Trophoblast cell (in vitro differentiated cells and primary cell): Measurements from ENCODE around the gene MMP17.

ENCODE experiments used
- DNase-seq, 2 donors: peaks; one replicate each; pipeline ENCODE4 v3.0.0-alpha.2; 2016
- H2AFZ ChIP-seq: 2 replicates; pipeline ENCODE4 v1.6.1; 2013; ENCODE audit warnings: low read length, moderate library complexity, mild to moderate bottlenecking; ENCODE audit not compliant: insufficient read depth, poor library complexity
- H2AK5ac ChIP-seq: 2 replicates; pipeline ENCODE4 v1.6.1; 2013; ENCODE audit warnings: mild to moderate bottlenecking, low read length
- H2BK120ac ChIP-seq: 2 replicates; pipeline ENCODE4 v1.6.1; 2013; ENCODE audit warnings: low read length, mild to moderate bottlenecking, moderate library complexity; ENCODE audit not compliant: insufficient read depth, poor library complexity
- H2BK12ac ChIP-seq: 2 replicates; pipeline ENCODE4 v1.6.1; 2013; ENCODE audit warnings: mild to moderate bottlenecking, low read length, moderate library complexity
- H2BK5ac ChIP-seq: 2 replicates; pipeline ENCODE4 v1.6.1; 2013; ENCODE audit warnings: low read length, low read depth, moderate library complexity, mild to moderate bottlenecking; ENCODE audit not compliant: poor library complexity
- H3K14ac ChIP-seq: 2 replicates; pipeline ENCODE4 v1.6.1; 2013; ENCODE audit warnings: mild to moderate bottlenecking, low read length
- H3K18ac ChIP-seq: 2 replicates; pipeline ENCODE4 v1.6.1; 2013; ENCODE audit warnings: mild to moderate bottlenecking, low read length
- H3K23ac ChIP-seq: 2 replicates; pipeline ENCODE4 v1.6.1; 2013; ENCODE audit warnings: low read length
- H3K27ac ChIP-seq: 2 replicates; pipeline ENCODE4 v1.5.1; 2013; ENCODE audit warnings: low read depth, mild to moderate bottlenecking, inconsistent platforms, low read length, moderate library complexity
- H3K27me3 ChIP-seq: 2 replicates; pipeline ENCODE4 v1.6.1; 2013; ENCODE audit warnings: inconsistent platforms, mild to moderate bottlenecking, low read length, moderate library complexity; ENCODE audit not compliant: insufficient read depth
- H3K36me3 ChIP-seq, 2 experiments: 1 replicate in 1 of 2; 2 replicates in 1 of 2; pipeline ENCODE4 v1.6.1; 2013; ENCODE audit warnings: low read length in 2 of 2, mild to moderate bottlenecking in 2 of 2, moderate library complexity in 1 of 2; ENCODE audit not compliant: insufficient read depth in 2 of 2, control insufficient read depth in 1 of 2
- H3K4ac ChIP-seq: 2 replicates; pipeline ENCODE4 v1.6.1; 2013; ENCODE audit warnings: low read depth, mild to moderate bottlenecking, low read length, moderate library complexity
- H3K4me1 ChIP-seq, 2 experiments: 1 replicate in 1 of 2; 2 replicates in 1 of 2; pipeline ENCODE4 v1.6.1; 2013; ENCODE audit warnings: low read length in 2 of 2, mild to moderate bottlenecking in 2 of 2, moderate library complexity in 1 of 2; ENCODE audit not compliant: insufficient read depth in 2 of 2, control insufficient read depth in 1 of 2
- H3K4me2 ChIP-seq: 2 replicates; pipeline ENCODE4 v1.6.1; 2013; ENCODE audit warnings: inconsistent platforms, mild to moderate bottlenecking, low read length, moderate library complexity
- H3K4me3 ChIP-seq: 2 replicates; pipeline ENCODE4 v1.5.1; 2013; ENCODE audit warnings: mild to moderate bottlenecking, low read depth, low read length, inconsistent platforms
- H3K79me1 ChIP-seq: one replicate; pipeline ENCODE4 v1.6.1; 2013; ENCODE audit warnings: low read length
- H3K79me2 ChIP-seq: 2 replicates; pipeline ENCODE4 v1.6.1; 2013; ENCODE audit warnings: low read length, mild to moderate bottlenecking; ENCODE audit not compliant: control insufficient read depth, insufficient read depth, poor library complexity
- H3K9ac ChIP-seq: 2 replicates; pipeline ENCODE4 v1.6.1; 2013; ENCODE audit warnings: mild to moderate bottlenecking, low read length
- H3K9me3 ChIP-seq: 2 replicates; pipeline ENCODE4 v1.6.1; 2013; ENCODE audit warnings: low read depth, mild to moderate bottlenecking, control low read depth, inconsistent platforms, low read length; ENCODE audit not compliant: insufficient read depth
- H4K12ac ChIP-seq: 2 replicates; pipeline ENCODE4 v1.6.1; 2013; ENCODE audit warnings: low read depth, mild to moderate bottlenecking, low read length, moderate library complexity
- H4K8ac ChIP-seq: 2 replicates; pipeline ENCODE4 v1.6.1; 2013; ENCODE audit warnings: low read depth, mild to moderate bottlenecking, low read length, moderate library complexity
- H4K91ac ChIP-seq: one replicate; pipeline ENCODE4 v1.6.1; 2013; ENCODE audit warnings: low read depth, mild to moderate bottlenecking, low read length, moderate library complexity
- WGBS: extraction: QIAGEN DNeasy Blood & Tissue Kit; methylation state at CpG from one replicate; pipeline ENCODE4 v1.1.7; 2013; ENCODE audit warnings: missing lambda C conversion rate; ENCODE audit not compliant: insufficient read length, insufficient coverage; ENCODE audit errors: extremely low coverage; 5-methylcytosine and 5-hydroxymethylcytosine counted together

MMP17 gene

DNA sequence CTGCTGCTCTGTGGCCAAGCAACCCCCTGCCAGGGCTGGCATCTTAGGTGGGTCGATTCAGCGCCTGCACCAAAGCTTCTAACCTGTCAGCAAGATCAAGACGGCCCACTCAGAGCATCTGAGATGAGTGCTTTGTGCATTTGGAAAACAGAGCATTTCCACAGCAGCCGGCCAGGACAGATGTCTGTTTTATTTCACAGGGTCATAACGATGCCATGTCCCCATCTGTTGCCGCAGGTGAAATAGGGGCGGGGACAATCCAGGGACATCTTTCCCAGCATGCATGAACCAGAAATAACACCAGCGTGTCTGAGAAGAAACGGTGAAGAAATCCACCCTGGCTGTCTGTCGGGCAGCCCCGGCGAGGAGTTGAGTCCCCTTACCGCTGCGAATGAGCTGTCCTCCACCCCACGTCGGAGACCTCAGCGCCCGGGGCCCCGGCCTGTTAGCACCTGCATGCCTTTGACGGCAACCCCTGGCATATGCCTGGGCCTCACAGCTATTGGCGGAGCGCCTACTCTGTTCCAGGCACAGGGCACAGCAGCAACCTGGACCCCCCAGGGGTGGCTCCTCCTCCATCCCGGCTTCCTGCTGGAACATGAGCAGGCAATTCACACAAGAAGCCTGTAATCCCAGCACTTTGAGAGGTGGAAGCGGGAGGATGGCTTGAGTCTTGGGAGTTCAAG is 35.7 kb downstream of the MMP17 start:
- Histone ChIP-seq H3K23ac (no peak overlapping the region), H3K4me1 (peaks cover 30 to 35% of the 10 kb centered on the region in 2 experiments), H2BK120ac (peak overlapping the region; percentile 90), H3K27me3 (no peaks in the 10 kb centered on the region), H4K12ac (peak overlapping the region; percentile 43), H3K4me2 (peak overlapping the region; percentile 46), H2BK12ac (peak overlapping the region; percentile 88), H3K9me3 (no peaks in the 10 kb centered on the region), H2AK5ac (peak overlapping the region; percentile 40), H2AFZ (no peak overlapping the region), H3K4ac (peak overlapping the region; percentile 34), H3K14ac (peak overlapping the region; percentile 67), H4K8ac (peak overlapping the region; percentile 55), H3K4me3 (no peak overlapping the region), H3K36me3 (no peaks in the 10 kb centered on the region), H3K79me1 (peaks cover 26% of the 10 kb centered on the region), H2BK5ac (peak overlapping the region; percentile 85), H4K91ac (peak overlapping the region; percentile 94), H3K79me2 (peaks cover 2% of the 10 kb centered on the region), H3K9ac (no peak overlapping the region), H3K18ac (peak overlapping the region; percentile 71), H3K27ac (peak overlapping the region; percentile 92)
- peak; percentile 50 to 56 for DNase-seq
- no CpG with 5 or more reads among the region's 24 CpGs for WGBS

DNA sequence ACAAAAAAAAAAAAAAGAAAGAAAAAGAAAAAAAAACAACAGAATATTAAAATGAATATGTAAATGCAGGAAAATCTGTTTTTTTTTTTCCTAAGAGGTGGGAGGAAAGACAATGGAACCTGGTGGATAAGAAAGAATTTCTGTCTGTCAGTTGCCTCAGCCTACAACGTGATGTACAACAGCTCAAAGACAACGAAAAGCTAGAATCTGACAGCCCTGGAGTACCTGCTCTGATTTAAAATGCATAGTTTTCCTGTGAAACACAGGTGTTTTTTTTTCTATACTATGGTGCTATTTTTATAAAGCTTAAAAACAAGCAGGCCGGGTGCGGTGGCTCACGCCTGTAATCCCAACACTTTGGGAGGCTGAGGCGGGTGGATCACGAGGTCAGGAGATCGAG is 36.3 kb downstream of the MMP17 start:
- H3K18ac ChIP-seq, result no peak overlapping the region
- no peak overlapping the region for H4K12ac ChIP-seq
- no peak for DNase-seq
- no peak overlapping the region for H4K91ac ChIP-seq
- H2AK5ac ChIP-seq, result no peak overlapping the region
- H3K14ac ChIP-seq, result no peak overlapping the region
- peaks cover 2% of the 10 kb centered on the region for H3K79me2 ChIP-seq
- no peak overlapping the region for H3K4ac ChIP-seq
- H3K36me3 ChIP-seq, result no peaks in the 10 kb centered on the region
- no peaks in the 10 kb centered on the region for H3K27me3 ChIP-seq
- no peak overlapping the region for H2BK12ac ChIP-seq
- H2BK5ac ChIP-seq, result no peak overlapping the region
- no peak overlapping the region for H3K9ac ChIP-seq
- no peak overlapping the region for H3K4me3 ChIP-seq
- WGBS, result no CpG with 5 or more reads among the region's 8 CpGs
- peak overlapping the region; percentile 92 for H3K27ac ChIP-seq
- peaks cover 31 to 35% of the 10 kb centered on the region in 2 experiments for H3K4me1 ChIP-seq
- no peak overlapping the region for H4K8ac ChIP-seq
- peaks cover 26% of the 10 kb centered on the region for H3K79me1 ChIP-seq
- H3K4me2 ChIP-seq, result no peak overlapping the region
- H2BK120ac ChIP-seq, result no peak overlapping the region
- H3K9me3 ChIP-seq, result no peaks in the 10 kb centered on the region
- H3K23ac ChIP-seq, result no peak overlapping the region
- H2AFZ ChIP-seq, result no peak overlapping the region

DNA sequence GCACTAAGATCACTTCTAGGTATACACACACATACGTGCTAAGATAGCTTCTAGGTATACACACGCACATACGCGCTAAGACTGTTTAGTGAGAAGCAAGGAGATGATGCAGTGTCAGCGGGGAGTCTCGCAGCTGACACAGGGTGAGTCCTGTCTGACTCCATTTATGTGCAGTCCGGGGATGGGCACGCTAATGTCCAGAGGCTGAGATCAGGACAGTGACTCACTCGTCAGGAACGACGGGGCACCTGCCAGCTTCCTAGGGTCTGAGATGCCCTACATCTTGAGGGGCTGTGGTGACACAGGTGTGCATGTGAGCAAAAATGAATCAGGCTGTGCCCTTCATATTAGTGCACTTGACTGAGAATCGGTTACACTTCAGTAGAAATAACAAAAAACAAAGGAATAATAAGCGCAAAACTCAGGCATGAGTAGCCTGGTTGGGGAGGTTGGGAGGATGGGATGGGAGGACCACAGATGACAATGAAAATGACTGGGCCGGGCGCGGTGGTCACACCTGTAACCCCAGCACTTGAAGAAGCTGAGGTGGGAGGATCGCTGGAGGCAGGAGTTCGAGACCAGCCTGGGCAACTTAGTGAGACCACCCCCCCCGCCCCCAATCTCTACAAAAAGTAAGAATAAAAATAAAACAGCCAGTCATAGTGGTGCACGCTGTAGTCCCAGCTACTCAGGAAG is 37.1 kb downstream of the MMP17 start:
- peaks cover 2% of the 10 kb centered on the region for H3K79me2 ChIP-seq
- no peaks in the 10 kb centered on the region for H3K9me3 ChIP-seq
- H3K18ac ChIP-seq, result no peak overlapping the region
- no peak overlapping the region for H4K12ac ChIP-seq
- H3K4me1 ChIP-seq, result peaks cover 35 to 41% of the 10 kb centered on the region in 2 experiments
- H3K79me1 ChIP-seq, result peaks cover 29% of the 10 kb centered on the region
- H2AFZ ChIP-seq, result no peak overlapping the region
- H3K27me3 ChIP-seq, result no peaks in the 10 kb centered on the region
- no peaks in the 10 kb centered on the region for H3K36me3 ChIP-seq
- peak in 1 of 2 donors; percentile 23 for DNase-seq
- H2BK12ac ChIP-seq, result no peak overlapping the region
- H3K4me3 ChIP-seq, result no peak overlapping the region
- H3K9ac ChIP-seq, result no peak overlapping the region
- H3K4ac ChIP-seq, result no peak overlapping the region
- WGBS, result no CpG with 5 or more reads among the region's 20 CpGs
- H3K23ac ChIP-seq, result no peak overlapping the region
- H2BK120ac ChIP-seq, result no peak overlapping the region
- H2BK5ac ChIP-seq, result no peak overlapping the region
- H3K14ac ChIP-seq, result no peak overlapping the region
- no peak overlapping the region for H4K8ac ChIP-seq
- H4K91ac ChIP-seq, result peak overlapping the region; percentile 20
- no peak overlapping the region for H2AK5ac ChIP-seq
- no peak overlapping the region for H3K27ac ChIP-seq
- no peak overlapping the region for H3K4me2 ChIP-seq

DNA sequence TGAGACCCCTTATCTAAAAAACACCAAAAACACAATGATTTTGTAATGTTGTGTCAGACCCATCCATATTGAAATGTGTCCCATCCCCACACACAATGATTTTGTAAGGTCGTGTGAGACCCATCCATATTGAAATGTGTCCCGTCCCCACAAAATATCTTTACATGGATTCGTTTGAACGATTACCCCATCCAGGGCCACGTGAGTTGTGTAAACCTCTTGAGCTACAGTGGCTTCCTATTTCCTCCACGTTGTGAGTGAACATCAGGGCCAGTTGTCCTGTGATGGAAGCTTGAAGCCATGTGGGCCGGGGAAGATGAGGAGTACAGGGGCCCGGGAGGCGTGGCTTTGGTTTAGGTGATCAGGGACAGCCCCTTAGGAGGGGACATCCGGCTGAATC is 39.3 kb downstream of the MMP17 start:
- Histone ChIP-seq H3K79me2 (peaks cover 2% of the 10 kb centered on the region), H2AFZ (no peak overlapping the region), H3K4ac (no peak overlapping the region), H4K91ac (no peak overlapping the region), H3K36me3 (no peaks in the 10 kb centered on the region), H3K18ac (no peak overlapping the region), H3K4me1 (peaks cover 31 to 34% of the 10 kb centered on the region in 2 experiments), H3K23ac (no peak overlapping the region), H2AK5ac (peak overlapping the region; percentile 49), H3K4me2 (no peak overlapping the region), H2BK12ac (peak overlapping the region; percentile 26), H4K8ac (no peak overlapping the region), H3K9ac (no peak overlapping the region), H3K14ac (no peak overlapping the region), H3K9me3 (no peaks in the 10 kb centered on the region), H3K79me1 (peaks cover 22% of the 10 kb centered on the region), H3K27me3 (no peaks in the 10 kb centered on the region), H3K4me3 (no peak overlapping the region), H2BK120ac (no peak overlapping the region), H4K12ac (no peak overlapping the region), H2BK5ac (no peak overlapping the region), H3K27ac (no peak overlapping the region)
- WGBS, result no CpG with 5 or more reads among the region's 10 CpGs
- DNase-seq, result no peak
